ENCODE results near the gene TTN.

GRCh38 chr2:178644919-178645318, 162.3 kb downstream of the TTN start:
- TF ChIP-seq ZNF274 (IDR thresholded peaks at IDR 0.05; ENCODE audit: low read depth, low read length) (no peak), CTCF (IDR thresholded peaks at IDR 0.05 in 2 of 3, conservative IDR thresholded peaks at IDR 0.05 in 1 of 3; ENCODE audit: borderline replicate concordance in 1 of 3, insufficient read depth in 1 of 3, low read depth in 2 of 3, low read length in 2 of 3) (no peak), ZBTB33 (IDR thresholded peaks at IDR 0.05; ENCODE audit: extremely low read depth, insufficient replicate concordance, low read length) (no peak), EZH2phosphoT487 (IDR thresholded peaks at IDR 0.05; ENCODE audit: borderline replicate concordance) (no peak), ELF1 (IDR thresholded peaks at IDR 0.05; ENCODE audit: borderline replicate concordance, low read depth) (no peak), POLR2AphosphoS5 (IDR thresholded peaks at IDR 0.05; ENCODE audit: low read depth, low read length) (no peak), TCF7L2 (IDR thresholded peaks at IDR 0.05; ENCODE audit: borderline replicate concordance, extremely low read depth, insufficient read depth, insufficient read length) (no peak), ATF3 (IDR thresholded peaks at IDR 0.05) (no peak), MAX (IDR thresholded peaks at IDR 0.05) (no peak), POLR2A (IDR thresholded peaks at IDR 0.05; ENCODE audit: borderline replicate concordance, extremely low read depth, insufficient read depth, insufficient read length) (no peak), SP1 (IDR thresholded peaks at IDR 0.05; ENCODE audit: low read depth) (no peak)

Data from HCT116 (cell line).